Breast epithelium (tissue), 4 donors: ENCODE results near the gene BOK. TPM values are rescaled to one million over a fixed set of nuclear protein-coding genes. Genes with fewer than 3 reads are reported as not detected.

Source experiments
- DNase-seq, 2 donors: peaks; one replicate each; pipeline ENCODE4 v3.0.0-alpha.2; 2019; ENCODE audit warnings: low spot score in 2 of 2
- H3K27ac ChIP-seq, 2 donors: fragments of 200-600 bp; sonication (generic) in 1 of 2; one replicate each; pipeline ENCODE4 v1.5.1; 2016 to 2019; ENCODE audit warnings: mild to moderate bottlenecking in 1 of 2
- H3K27me3 ChIP-seq, 2 donors: fragments of 200-600 bp; sonication (generic) in 1 of 2; one replicate each; pipeline versions ENCODE4 v1.5.1 to v1.6.0; 2017 to 2019; ENCODE audit warnings: control low read depth in 1 of 2, mild to moderate bottlenecking in 1 of 2
- H3K36me3 ChIP-seq: fragments of 200-600 bp; one replicate; pipeline ENCODE4 v1.5.1; 2019
- H3K4me1 ChIP-seq, 2 donors: fragments of 200-600 bp; sonication (generic); one replicate each; pipeline ENCODE4 v1.5.1; 2016 to 2019; ENCODE audit warnings: control low read depth in 1 of 2
- H3K4me3 ChIP-seq, 3 donors: fragments of 200-600 bp; sonication (generic); 1 replicate in 2 of 3; 2 replicates in 1 of 3; pipeline ENCODE4 v1.5.1; 2016 to 2019; ENCODE audit warnings: mild to moderate bottlenecking in 3 of 3, moderate library complexity in 2 of 3
- H3K9me3 ChIP-seq, 2 donors: fragments of 200-600 bp; sonication (generic) in 1 of 2; one replicate each; pipeline ENCODE4 v1.5.1; 2016 to 2019; ENCODE audit warnings: control low read depth in 1 of 2
- CTCF ChIP-seq, 3 donors: fragments of 450-650 bp; IDR thresholded peaks; one replicate each; pipeline ENCODE4 v1.5.1; 2016 to 2017; ENCODE audit warnings: antibody characterized with exemption in 3 of 3, mild to moderate bottlenecking in 3 of 3, moderate library complexity in 3 of 3
- POLR2A ChIP-seq: fragments of 450-650 bp; IDR thresholded peaks from one replicate; pipeline ENCODE4 v1.6.1; 2016; ENCODE audit warnings: antibody characterized with exemption, mild to moderate bottlenecking, moderate library complexity
- POLR2AphosphoS5 ChIP-seq, 3 donors: sonication (generic); formaldehyde crosslinking; IDR thresholded peaks; one replicate each; pipeline ENCODE4 v1.6.1; 2017; ENCODE audit warnings: antibody characterized with exemption in 3 of 3
- intact Hi-C: fragments of 100-400 bp; cut with DNase I; formaldehyde crosslinking; loops from one replicate; pipeline ENCODE4 v1.15.1; 2023; ENCODE audit warnings: low total_unique reads
- total RNA-seq, 3 donors: library from RNA; depleted of rRNA; stranded (reverse); fragments of >200 nt; gene quantifications; one replicate each; pipeline ENCODE4 v1.1.0, GENCODE V29; 2016

Gene BOK
- total RNA-seq, 3 donors from 2014 or later, result 32.2 to 77.6 (median 40.3) TPM

DNA sequence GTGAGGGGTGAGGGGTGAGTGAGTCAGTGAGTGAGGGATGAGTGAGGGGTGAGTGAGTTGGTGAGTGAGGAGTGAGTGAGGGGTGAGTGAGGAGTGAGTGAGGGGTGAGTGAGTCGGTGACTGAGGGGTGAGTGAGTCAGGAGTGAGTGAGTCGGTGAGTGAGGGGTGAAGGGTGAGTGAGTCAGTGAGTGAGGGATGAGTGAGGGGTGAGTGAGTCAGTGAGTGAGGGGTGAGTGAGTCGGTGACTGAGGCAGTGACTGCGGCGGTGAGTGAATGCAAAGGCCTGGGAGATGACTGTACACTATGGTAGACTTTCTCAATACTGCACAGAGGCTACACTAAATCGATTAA lies 61.8 kb downstream of the BOK start:
- Histone ChIP-seq H3K27ac (no peak overlapping the region), H3K9me3 (no peaks in the 10 kb centered on the region), H3K36me3 (no peaks in the 10 kb centered on the region), H3K4me3 (no peak overlapping the region), H3K27me3 (no peaks in the 10 kb centered on the region), H3K4me1 (peaks cover 0 to 6% of the 10 kb centered on the region in 2 donors)
- intact Hi-C loops, result no loop called here
- no peak for DNase-seq
- no peak for TF ChIP-seq POLR2AphosphoS5 (IDR thresholded peaks at IDR 0.05)
- no peak for TF ChIP-seq CTCF (IDR thresholded peaks at IDR 0.05)
- TF ChIP-seq POLR2A, result no peak

Other genes starting within 250 kb of the BOK start
- 100 to 1,000 TPM; 339 to 515 (median 383) TPM for gene HDLBP, start 243.1 kb upstream of the BOK start, total RNA-seq
- gene SEPTIN2, start 242.8 kb upstream of the BOK start, total RNA-seq, result 100 to 1,000 TPM; 298 to 321 (median 299) TPM
- 10 to 100 TPM; 34.4 to 43.3 (median 40.3) TPM for gene FARP2, start 202.5 kb upstream of the BOK start, total RNA-seq
- 100 to 1,000 TPM; 102 to 139 (median 126) TPM for gene STK25, start 50.2 kb upstream of the BOK start, total RNA-seq
- gene THAP4, start 78.4 kb downstream of the BOK start, total RNA-seq, result 10 to 100 TPM; 35.3 to 45.9 (median 38.1) TPM
- gene ATG4B, start 78.9 kb downstream of the BOK start, total RNA-seq, result 10 to 100 TPM; 47.7 to 71.1 (median 64.2) TPM
- gene DTYMK, start 128.1 kb downstream of the BOK start, total RNA-seq, result 10 to 100 TPM; 16.8 to 23.2 (median 19.7) TPM
- 10 to 100 TPM; 29.6 to 49.0 (median 45.6) TPM for gene ING5, start 143.3 kb downstream of the BOK start, total RNA-seq
- gene D2HGDH, start 175.9 kb downstream of the BOK start, total RNA-seq, result 10 to 100 TPM; 16.3 to 29.2 (median 22.2) TPM
- 1 to 10 TPM in 1 of 3 donors, not detected in 2; 2.6 TPM for gene GAL3ST2, start 218.1 kb downstream of the BOK start, total RNA-seq